ENCODE data around the gene PRIMA1.

PRIMA1 gene

GRCh38 chr14:93747560-93747959 is 40.7 kb downstream of the PRIMA1 start:
- TF ChIP-seq CTCF (conservative IDR thresholded peaks at IDR 0.05; ENCODE audit: low read depth, low read length), result no peak
- no peak for DNase-seq (ENCODE audit: low read depth)
- no peak overlapping the region for H3K4me3 ChIP-seq (ENCODE audit: low read length)

- DNase-seq (ENCODE audit: low read depth), result no peak
- no peak for TF ChIP-seq CTCF (conservative IDR thresholded peaks at IDR 0.05; ENCODE audit: low read depth, low read length)
- H3K4me3 ChIP-seq (ENCODE audit: low read length), result no peak overlapping the region
Observed at GRCh38 chr14:93747102-93747501, 41.2 kb downstream of the PRIMA1 start.

GRCh38 chr14:93745603-93746273 is 42.5 kb downstream of the PRIMA1 start:
- no peak for DNase-seq (ENCODE audit: low read depth)

GRCh38 chr14:93744876-93745275 is 43.4 kb downstream of the PRIMA1 start:
- TF ChIP-seq CTCF (conservative IDR thresholded peaks at IDR 0.05; ENCODE audit: low read depth, low read length), result no peak
- DNase-seq (ENCODE audit: low read depth), result no peak
- H3K4me3 ChIP-seq (ENCODE audit: low read length), result no peak overlapping the region

More at GRCh38 chr14:93745603-93746273, 42.5 kb downstream of the PRIMA1 start:
- TF ChIP-seq CTCF (conservative IDR thresholded peaks at IDR 0.05; ENCODE audit: low read depth, low read length), result no peak
- no peak overlapping the region for H3K4me3 ChIP-seq (ENCODE audit: low read length)

- no peak for DNase-seq (ENCODE audit: low read depth)
- H3K4me3 ChIP-seq (ENCODE audit: low read length), result no peak overlapping the region
- TF ChIP-seq CTCF (conservative IDR thresholded peaks at IDR 0.05; ENCODE audit: low read depth, low read length), result no peak
Observed at GRCh38 chr14:93744176-93744575, 44.1 kb downstream of the PRIMA1 start.

GRCh38 chr14:93743270-93744060 is 44.8 kb downstream of the PRIMA1 start:
- TF ChIP-seq CTCF (conservative IDR thresholded peaks at IDR 0.05; ENCODE audit: low read depth, low read length), result no peak
- no peak overlapping the region for H3K4me3 ChIP-seq (ENCODE audit: low read length)
- DNase-seq (ENCODE audit: low read depth), result no peak

- no peak for TF ChIP-seq CTCF (conservative IDR thresholded peaks at IDR 0.05; ENCODE audit: low read depth, low read length)
- DNase-seq (ENCODE audit: low read depth), result no peak
- no peak overlapping the region for H3K4me3 ChIP-seq (ENCODE audit: low read length)
Observed at GRCh38 chr14:93742761-93743160, 45.5 kb downstream of the PRIMA1 start.
